Tibial artery (tissue), 4 donors: ENCODE data around the gene POLA1.
"Not testable (repeated sequence)": the region's sequence is repeated elsewhere in the genome, so short reads cannot be mapped to it uniquely, and the experiment has no call there.

Source experiments
- DNase-seq, 2 donors: peaks; one replicate each; pipeline ENCODE4 v3.0.0-alpha.2; 2019
- H3K27ac ChIP-seq, 2 donors: fragments of 200-600 bp; sonication (generic) in 1 of 2; 1 replicate in 1 of 2; 2 replicates in 1 of 2; pipeline ENCODE4 v1.5.1; 2018 to 2019; ENCODE audit warnings: mild to moderate bottlenecking in 1 of 2
- H3K27me3 ChIP-seq, 2 donors: fragments of 200-600 bp; sonication (generic) in 1 of 2; one replicate each; pipeline versions ENCODE4 v1.5.1 to v1.6.0; 2016 to 2019
- H3K36me3 ChIP-seq, 3 donors: fragments of 200-600 bp; sonication (generic) in 2 of 3; one replicate each; pipeline ENCODE4 v1.5.1; 2016 to 2019; ENCODE audit warnings: mild to moderate bottlenecking in 2 of 3
- H3K4me1 ChIP-seq, 4 donors: fragments of 200-600 bp; sonication (generic) in 2 of 4; 1 replicate in 3 of 4; 2 replicates in 1 of 4; pipeline ENCODE4 v1.5.1; 2016 to 2019
- H3K4me3 ChIP-seq, 2 donors: fragments of 200-600 bp; sonication (generic) in 1 of 2; 1 replicate in 1 of 2; 2 replicates in 1 of 2; pipeline ENCODE4 v1.5.1; 2018 to 2019; ENCODE audit warnings: mild to moderate bottlenecking in 2 of 2
- H3K9me3 ChIP-seq, 3 donors: fragments of 200-600 bp; sonication (generic) in 1 of 3; one replicate each; pipeline ENCODE4 v1.5.1; 2016 to 2019
- intact Hi-C: fragments of 100-400 bp; cut with DNase I; formaldehyde crosslinking; loops from one replicate; pipeline ENCODE4 v1.15.0; 2023; ENCODE audit warnings: low total_unique reads
- TF ChIP-seq, protein P1 (sequence below), 2 experiments: fragments of 200-600 bp in 1 of 2; fragments of 450-650 bp in 1 of 2; IDR thresholded peaks; one replicate each; pipeline ENCODE4 v1.5.1; 2017 to 2019; ENCODE audit warnings: antibody characterized with exemption in 2 of 2, mild to moderate bottlenecking in 1 of 2, moderate library complexity in 1 of 2

POLA1 gene

DNA sequence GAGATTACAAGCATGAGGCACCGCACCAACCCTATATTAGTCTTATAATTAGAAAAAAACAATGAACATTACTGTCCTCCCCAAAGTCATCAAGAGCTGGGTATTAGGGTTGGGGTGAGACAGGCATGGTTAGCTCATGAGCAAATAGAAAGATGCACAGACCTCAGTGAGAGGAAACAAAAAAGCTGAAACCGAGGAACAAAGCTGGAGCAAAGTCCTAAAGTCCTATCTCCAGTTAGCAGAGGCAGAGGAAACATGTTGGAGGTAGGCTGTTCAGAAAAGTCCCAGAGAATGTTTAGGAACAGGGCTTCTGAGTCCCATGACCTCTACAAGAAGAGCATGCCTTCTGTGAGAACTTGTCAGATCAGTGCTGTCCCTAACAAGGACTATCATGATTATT, 41.9 kb upstream of the POLA1 start:
- TF ChIP-seq, protein P1, sequence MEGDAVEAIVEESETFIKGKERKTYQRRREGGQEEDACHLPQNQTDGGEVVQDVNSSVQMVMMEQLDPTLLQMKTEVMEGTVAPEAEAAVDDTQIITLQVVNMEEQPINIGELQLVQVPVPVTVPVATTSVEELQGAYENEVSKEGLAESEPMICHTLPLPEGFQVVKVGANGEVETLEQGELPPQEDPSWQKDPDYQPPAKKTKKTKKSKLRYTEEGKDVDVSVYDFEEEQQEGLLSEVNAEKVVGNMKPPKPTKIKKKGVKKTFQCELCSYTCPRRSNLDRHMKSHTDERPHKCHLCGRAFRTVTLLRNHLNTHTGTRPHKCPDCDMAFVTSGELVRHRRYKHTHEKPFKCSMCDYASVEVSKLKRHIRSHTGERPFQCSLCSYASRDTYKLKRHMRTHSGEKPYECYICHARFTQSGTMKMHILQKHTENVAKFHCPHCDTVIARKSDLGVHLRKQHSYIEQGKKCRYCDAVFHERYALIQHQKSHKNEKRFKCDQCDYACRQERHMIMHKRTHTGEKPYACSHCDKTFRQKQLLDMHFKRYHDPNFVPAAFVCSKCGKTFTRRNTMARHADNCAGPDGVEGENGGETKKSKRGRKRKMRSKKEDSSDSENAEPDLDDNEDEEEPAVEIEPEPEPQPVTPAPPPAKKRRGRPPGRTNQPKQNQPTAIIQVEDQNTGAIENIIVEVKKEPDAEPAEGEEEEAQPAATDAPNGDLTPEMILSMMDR (IDR thresholded peaks at IDR 0.05): no peak
- H3K9me3 ChIP-seq: no peaks in the 10 kb centered on the region
- intact Hi-C loops: no loop called here
- no peak overlapping the region for H3K27ac ChIP-seq
- no peak overlapping the region for H3K4me3 ChIP-seq
- no peak for DNase-seq
- H3K4me1 ChIP-seq: peaks cover 0 to 6% (median 2%) of the 10 kb centered on the region in 4 donors
- H3K27me3 ChIP-seq: no peaks in the 10 kb centered on the region
- H3K36me3 ChIP-seq: no peaks in the 10 kb centered on the region

GRCh38 chrX:24655679-24656078, 38.0 kb upstream of the POLA1 start:
- intact Hi-C loops, DNase-seq, H3K36me3 ChIP-seq, H3K9me3 ChIP-seq, H3K4me1 ChIP-seq, H3K27ac ChIP-seq, H3K27me3 ChIP-seq, H3K4me3 ChIP-seq: not testable (repeated sequence)

DNA sequence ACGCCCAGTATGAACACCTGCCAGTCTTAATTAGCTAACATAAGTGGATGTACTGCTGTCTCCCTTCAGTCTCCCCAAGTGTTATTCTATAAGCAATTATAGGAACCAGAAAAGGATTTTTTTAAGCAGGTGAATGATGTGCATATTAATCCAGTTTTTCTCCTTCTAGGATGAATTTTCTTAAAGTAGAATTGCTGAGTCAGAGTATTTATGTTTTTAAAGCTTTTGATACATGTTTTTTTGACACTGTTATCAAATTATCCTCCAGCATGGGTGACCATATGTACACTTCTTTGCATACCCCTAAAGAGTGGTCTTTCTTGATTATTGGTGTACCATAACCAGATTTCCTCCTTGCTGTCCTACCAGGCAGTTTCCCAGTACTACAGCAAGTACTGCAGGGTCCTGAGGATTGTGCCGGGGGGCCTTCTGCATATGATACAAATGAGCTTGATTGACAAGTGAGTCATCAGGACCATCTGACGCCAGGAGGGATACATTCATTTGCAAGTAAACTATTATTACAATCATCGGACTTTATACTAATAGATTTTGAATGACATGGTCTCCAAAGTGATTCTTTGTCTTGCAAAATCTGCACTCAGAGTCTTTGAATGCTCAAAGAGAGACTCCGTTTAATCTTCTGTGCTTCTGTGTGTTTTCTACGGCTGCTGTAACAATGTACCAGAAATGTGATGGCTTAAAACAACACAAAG, 35.9 kb upstream of the POLA1 start:
- TF ChIP-seq, protein P1 (IDR thresholded peaks at IDR 0.05): no peak
- Histone ChIP-seq H3K4me1 (no peaks in the 10 kb centered on the region), H3K27me3 (no peaks in the 10 kb centered on the region), H3K4me3 (no peak overlapping the region), H3K36me3 (no peaks in the 10 kb centered on the region), H3K9me3 (no peaks in the 10 kb centered on the region), H3K27ac (no peak overlapping the region)
- DNase-seq: no peak
- intact Hi-C loops: no loop called here

DNA sequence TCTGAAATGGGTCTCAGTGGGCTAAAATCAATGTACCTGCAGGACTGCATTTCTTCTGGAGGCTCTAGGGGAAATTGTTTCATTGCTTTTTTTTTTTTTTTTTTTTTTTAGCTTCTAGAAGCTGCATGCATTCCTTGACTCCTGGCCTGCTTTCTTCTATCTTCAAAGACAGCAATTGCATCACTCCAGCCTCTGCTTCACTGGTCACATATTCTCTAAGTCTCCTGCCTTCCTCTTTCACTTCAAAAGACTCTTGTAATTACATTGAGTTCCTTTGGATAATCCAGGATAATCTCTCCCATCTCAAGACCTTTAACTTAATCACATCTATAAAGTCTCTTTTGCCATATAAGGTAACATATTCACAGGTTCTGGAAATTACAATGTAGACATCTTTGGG, 35.3 kb upstream of the POLA1 start:
- no peak overlapping the region for H3K4me3 ChIP-seq
- TF ChIP-seq, protein P1 (IDR thresholded peaks at IDR 0.05): no peak

GRCh38 chrX:24659106-24659505, 34.6 kb upstream of the POLA1 start:
- Histone ChIP-seq H3K4me3 (no peak overlapping the region), H3K4me1 (no peaks in the 10 kb centered on the region), H3K9me3 (no peaks in the 10 kb centered on the region), H3K36me3 (no peaks in the 10 kb centered on the region), H3K27ac (no peak overlapping the region), H3K27me3 (no peaks in the 10 kb centered on the region)
- intact Hi-C loops: no loop called here
- TF ChIP-seq, protein P1 (IDR thresholded peaks at IDR 0.05): no peak
- DNase-seq: no peak

More for the DNA sequence above, 35.3 kb upstream of the POLA1 start:
- Histone ChIP-seq H3K27me3 (no peaks in the 10 kb centered on the region), H3K9me3 (no peaks in the 10 kb centered on the region), H3K27ac (no peak overlapping the region), H3K4me1 (no peaks in the 10 kb centered on the region), H3K36me3 (no peaks in the 10 kb centered on the region)
- no peak for DNase-seq
- intact Hi-C loops: no loop called here

- no peak for DNase-seq
- no peak overlapping the region for H3K27ac ChIP-seq
Measured at GRCh38 chrX:24659646-24660045, 34.1 kb upstream of the POLA1 start.

More at GRCh38 chrX:24659646-24660045, 34.1 kb upstream of the POLA1 start:
- Histone ChIP-seq H3K4me3 (no peak overlapping the region), H3K9me3 (no peaks in the 10 kb centered on the region), H3K36me3 (no peaks in the 10 kb centered on the region), H3K4me1 (no peaks in the 10 kb centered on the region), H3K27me3 (no peaks in the 10 kb centered on the region)
- intact Hi-C loops: no loop called here
- TF ChIP-seq, protein P1 (IDR thresholded peaks at IDR 0.05): no peak
